Type B pancreatic cell (in vitro differentiated cells): Measurements from ENCODE around the gene PARVB. TPM values are rescaled to one million over a fixed set of nuclear protein-coding genes. Genes with fewer than 3 reads are reported as not detected.

Experiments used
- DNase-seq: peaks from one replicate; pipeline ENCODE4 v3.0.0; 2021; ENCODE audit warnings: mixed read lengths; ENCODE audit not compliant: unreplicated experiment; ENCODE audit errors: extremely low spot score
- H3K27ac Mint-ChIP-seq: 2 replicates; pipeline ENCODE4 v1.8.0; 2021; ENCODE audit warnings: mild to moderate bottlenecking, mixed read lengths
- H3K27me3 Mint-ChIP-seq: 2 replicates; pipeline ENCODE4 v1.8.0; 2021; ENCODE audit warnings: mixed read lengths
- H3K36me3 Mint-ChIP-seq: 2 replicates; pipeline ENCODE4 v1.8.0; 2021; ENCODE audit warnings: mixed read lengths
- H3K4me1 Mint-ChIP-seq: one replicate; pipeline ENCODE4 v1.8.0; 2021; ENCODE audit warnings: mixed read lengths; ENCODE audit not compliant: unreplicated experiment
- H3K4me3 Mint-ChIP-seq: 2 replicates; pipeline ENCODE4 v1.8.0; 2021; ENCODE audit warnings: mild to moderate bottlenecking, mixed read lengths
- H3K9me3 Mint-ChIP-seq: 2 replicates; pipeline ENCODE4 v1.8.0; 2021; ENCODE audit warnings: mixed read lengths
- CTCF ChIP-seq: fragments of 200-600 bp; sonication (generic); conservative IDR thresholded peaks from 2 replicates; pipeline ENCODE4 v1.5.0; 2021; ENCODE audit warnings: antibody characterized with exemption, mild to moderate bottlenecking
- total RNA-seq: library from RNA; stranded (reverse); gene quantifications from 2 replicates; pipeline ENCODE4 v1.2.1, GENCODE V29; 2021; ENCODE audit warnings: low replicate concordance

The PARVB gene
- total RNA-seq, 1 donor from 2014 or later: 15.9 TPM

- peaks cover 23% of the 10 kb centered on the region for H3K27me3 Mint-ChIP-seq
- H3K4me1 Mint-ChIP-seq: no peaks in the 10 kb centered on the region
- H3K36me3 Mint-ChIP-seq: no peaks in the 10 kb centered on the region
- no peaks in the 10 kb centered on the region for H3K9me3 Mint-ChIP-seq
- TF ChIP-seq CTCF: no peak
- no peak overlapping the region for H3K4me3 Mint-ChIP-seq
- no peak for DNase-seq
- H3K27ac Mint-ChIP-seq: no peak overlapping the region
These were observed 168.9 kb downstream of the PARVB start for GRCh38 chr22:44192816-44193534.

GRCh38 chr22:44193535-44193891, 169.4 kb downstream of the PARVB start:
- no peak for TF ChIP-seq CTCF
- Mint-ChIP-seq H3K27me3 (peaks cover 28% of the 10 kb centered on the region), H3K27ac (no peak overlapping the region), H3K9me3 (no peaks in the 10 kb centered on the region), H3K36me3 (no peaks in the 10 kb centered on the region), H3K4me3 (no peak overlapping the region), H3K4me1 (no peaks in the 10 kb centered on the region)
- no peak for DNase-seq

GRCh38 chr22:44194569-44194968, 170.5 kb downstream of the PARVB start:
- no peak for TF ChIP-seq CTCF
- Mint-ChIP-seq H3K27me3 (peaks cover 33% of the 10 kb centered on the region), H3K27ac (no peak overlapping the region), H3K4me1 (no peaks in the 10 kb centered on the region), H3K9me3 (no peaks in the 10 kb centered on the region), H3K36me3 (no peaks in the 10 kb centered on the region), H3K4me3 (no peak overlapping the region)
- no peak for DNase-seq

- Mint-ChIP-seq H3K9me3 (no peaks in the 10 kb centered on the region), H3K4me3 (no peak overlapping the region), H3K4me1 (no peaks in the 10 kb centered on the region), H3K27me3 (peaks cover 33% of the 10 kb centered on the region), H3K36me3 (no peaks in the 10 kb centered on the region), H3K27ac (no peak overlapping the region)
- no peak for DNase-seq
- TF ChIP-seq CTCF: no peak
These were observed 171.2 kb downstream of the PARVB start for GRCh38 chr22:44195189-44195871.

GRCh38 chr22:44196241-44196640, 172.1 kb downstream of the PARVB start:
- no peaks in the 10 kb centered on the region for H3K36me3 Mint-ChIP-seq
- no peaks in the 10 kb centered on the region for H3K9me3 Mint-ChIP-seq

More at GRCh38 chr22:44196241-44196640, 172.1 kb downstream of the PARVB start:
- Mint-ChIP-seq H3K4me3 (no peak overlapping the region), H3K4me1 (no peaks in the 10 kb centered on the region), H3K27me3 (peaks cover 33% of the 10 kb centered on the region), H3K27ac (no peak overlapping the region)
- no peak for DNase-seq
- no peak for TF ChIP-seq CTCF
